Activated B cell treated with CpG ODN at 0.5 μM for 24 hours (primary cell): Measurements from ENCODE around the gene SDR42E2. TPM values are rescaled to one million over a fixed set of nuclear protein-coding genes. Genes with fewer than 3 reads are reported as not detected.
A peak's percentile ranks its signal among the peaks of the same experiment; 100 is the strongest.

Experiments
- ATAC-seq: fragments of 200-7000 bp; cut with Tn5 transposase; one replicate; pipeline ENCODE4 v1.10.0; 2021; ENCODE audit warnings: low read depth, mild to moderate bottlenecking, moderate library complexity
- CTCF ChIA-PET: fragments of 350-600 bp; sonication (Branson Sonifier 250); formaldehyde crosslinking; loops from one replicate; lab custom pipeline; 2021; ENCODE audit warnings: antibody characterized with exemption; lab: Charles Lee
- POLR2A ChIA-PET: fragments of 350-600 bp; sonication (Branson Sonifier 250); formaldehyde crosslinking; loops from one replicate; lab custom pipeline; 2021; ENCODE audit warnings: antibody characterized with exemption; lab: Charles Lee
- DNase-seq: peaks from one replicate; pipeline ENCODE4 v3.0.0; 2022
- H3K27ac Mint-ChIP-seq: one replicate; pipeline ENCODE4 v1.8.0; 2020; ENCODE audit warnings: mixed read lengths
- H3K27me3 Mint-ChIP-seq: one replicate; pipeline ENCODE4 v1.8.0; 2021; ENCODE audit warnings: mixed read lengths
- H3K36me3 Mint-ChIP-seq: one replicate; pipeline ENCODE4 v1.8.0; 2021; ENCODE audit warnings: low read depth, mixed read lengths
- H3K4me1 Mint-ChIP-seq: one replicate; pipeline ENCODE4 v1.8.0; 2021; ENCODE audit warnings: mixed read lengths
- H3K4me3 Mint-ChIP-seq: one replicate; pipeline ENCODE4 v1.8.0; 2020; ENCODE audit warnings: mild to moderate bottlenecking, mixed read lengths
- H3K9me3 Mint-ChIP-seq: one replicate; pipeline ENCODE4 v1.8.0; 2020; ENCODE audit warnings: mixed read lengths
- CTCF ChIP-seq: fragments of 200-600 bp; IDR thresholded peaks from one replicate; pipeline ENCODE4 v1.8.0; 2022; ENCODE audit warnings: antibody characterized with exemption, mild to moderate bottlenecking
- intact Hi-C: fragments of 100-400 bp; cut with micrococcal nuclease; formaldehyde crosslinking; loops from one replicate; pipeline ENCODE4 v1.15.1; 2024
- total RNA-seq: library from RNA; stranded (reverse); gene quantifications from 2 replicates; pipeline ENCODE4 v1.2.3, GENCODE V29; 2022

SDR42E2 gene
- total RNA-seq, 1 donor from 2014 or later, result 0.18 TPM

- H3K27ac Mint-ChIP-seq, result peak overlapping the region; percentile 77
- no peaks in the 10 kb centered on the region for H3K27me3 Mint-ChIP-seq
- H3K36me3 Mint-ChIP-seq, result peaks cover 2% of the 10 kb centered on the region
- DNase-seq (no peak), ATAC-seq (no peak)
- ChIA-PET POLR2A (interaction anchor here (0.7 to 7.1 kb wide), 5 partner anchors 12 to 252 kb away, joined by 5 to 154 read pairs (median 8); partner anchors contain the start of genes MOSMO, POLR3E and UQCRC2), CTCF (interaction anchor here (1.0 to 3.7 kb wide), 8 partner anchors 10 to 95 kb away, joined by 3 to 24 read pairs (median 8); no protein-coding TSS in a partner anchor)
- H3K4me1 Mint-ChIP-seq, result peaks cover 32% of the 10 kb centered on the region
- peak overlapping the region; percentile 89 for H3K4me3 Mint-ChIP-seq
- intact Hi-C loops, result loop anchor here (1.0 to 5.0 kb wide), 6 partner anchors 9 to 167 kb away; partner anchors contain the start of genes CDR2 and POLR3E
- TF ChIP-seq CTCF, result no peak
- no peaks in the 10 kb centered on the region for H3K9me3 Mint-ChIP-seq
These were observed 43.3 kb downstream of the SDR42E2 start for GRCh38 chr16:22205577-22206012.

GRCh38 chr16:22206013-22206841, 43.9 kb downstream of the SDR42E2 start, which contains the start of gene EEF2K:
EEF2K (plus strand) TSS chr16:22206278; CDS start chr16:22225730, 19,452 bp downstream.
- CTCF ChIA-PET, result interaction anchor here (1.0 to 3.7 kb wide), 10 partner anchors 11 to 255 kb away, joined by 3 to 24 read pairs (median 6); no protein-coding TSS in a partner anchor
- Mint-ChIP-seq H3K27me3 (no peaks in the 10 kb centered on the region), H3K36me3 (peaks cover 7% of the 10 kb centered on the region), H3K4me3 (peak within 1 kb of the TSS; percentile 89), H3K27ac (peak within 1 kb of the TSS; percentile 77), H3K4me1 (peaks cover 38% of the 10 kb centered on the region), H3K9me3 (no peaks in the 10 kb centered on the region)
- intact Hi-C loops, result loop anchor here (1.0 to 5.0 kb wide), 6 partner anchors 10 to 166 kb away; partner anchors contain the start of genes CDR2 and POLR3E
- DNase-seq (peak; percentile 75), ATAC-seq (peak; percentile 80)
- peak; percentile 39 for TF ChIP-seq CTCF
- POLR2A ChIA-PET, result interaction anchor here (0.6 to 7.1 kb wide), 7 partner anchors 10 to 252 kb away, joined by 3 to 154 read pairs (median 8); partner anchors contain the start of genes MOSMO, POLR3E and UQCRC2

- ATAC-seq, result peak; percentile 65
- H3K9me3 Mint-ChIP-seq, result no peaks in the 10 kb centered on the region
- H3K4me3 Mint-ChIP-seq, result peak overlapping the region; percentile 89
- intact Hi-C loops, result loop anchor here (1.0 to 5.0 kb wide), 6 partner anchors 11 to 165 kb away; partner anchors contain the start of genes CDR2 and POLR3E
- ChIA-PET POLR2A (interaction anchor here (1.3 to 7.1 kb wide), 5 partner anchors 9 to 199 kb away, joined by 8 to 154 read pairs (median 14); partner anchors contain the start of genes MOSMO and POLR3E), CTCF (interaction anchor here (0.9 to 3.7 kb wide), 9 partner anchors 12 to 256 kb away, joined by 3 to 24 read pairs (median 7); partner anchors contain the start of gene POLR3E)
- peak; percentile 76 for DNase-seq
- H3K27me3 Mint-ChIP-seq, result no peaks in the 10 kb centered on the region
- no peak for TF ChIP-seq CTCF
- H3K4me1 Mint-ChIP-seq, result peaks cover 38% of the 10 kb centered on the region
- peak overlapping the region; percentile 74 for H3K27ac Mint-ChIP-seq
- H3K36me3 Mint-ChIP-seq, result peaks cover 7% of the 10 kb centered on the region
These were observed 44.8 kb downstream of the SDR42E2 start for GRCh38 chr16:22206842-22207714.

DNA sequence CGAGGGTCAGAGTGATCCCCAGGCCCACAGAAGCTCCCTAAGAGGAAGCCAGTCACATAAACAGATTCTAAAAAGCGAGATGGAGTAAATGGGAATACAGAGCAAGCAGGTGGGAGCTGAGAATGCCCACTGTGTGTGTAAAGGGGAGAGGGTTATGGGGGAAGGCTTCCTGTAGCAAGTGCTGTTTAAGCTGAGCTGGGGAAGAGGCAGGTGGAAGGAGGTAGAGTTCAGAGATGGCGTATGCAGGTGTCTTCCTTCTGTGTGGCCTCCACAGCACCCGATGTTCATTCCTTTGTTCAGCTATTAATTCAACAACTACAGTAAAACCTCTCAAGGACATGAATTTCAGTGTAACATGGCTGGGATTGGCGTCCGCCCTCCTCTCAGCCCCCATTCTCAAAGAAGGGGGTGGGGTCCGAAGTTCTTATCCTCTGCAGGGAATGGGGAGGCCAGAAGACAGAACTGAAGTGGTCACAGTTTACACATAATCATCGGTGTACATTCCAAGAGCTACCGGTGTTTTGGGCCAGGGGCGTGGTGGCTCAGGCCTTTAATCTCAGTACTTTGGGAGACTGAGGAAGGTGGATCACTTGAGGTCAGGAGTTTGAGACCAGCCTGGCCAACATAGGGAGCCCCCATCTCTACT, 45.5 kb downstream of the SDR42E2 start:
- DNase-seq, result no peak
- Mint-ChIP-seq H3K27me3 (no peaks in the 10 kb centered on the region), H3K36me3 (peaks cover 11% of the 10 kb centered on the region), H3K9me3 (no peaks in the 10 kb centered on the region), H3K27ac (peak overlapping the region; percentile 74), H3K4me1 (peaks cover 38% of the 10 kb centered on the region), H3K4me3 (peak overlapping the region; percentile 89)
- ChIA-PET CTCF (interaction anchor here (0.6 to 3.7 kb wide), 5 partner anchors 18 to 130 kb away, joined by 3 to 24 read pairs (median 4); partner anchors contain the start of gene POLR3E), POLR2A (interaction anchor here (1.3 to 7.1 kb wide), 4 partner anchors 9 to 90 kb away, joined by 8 to 154 read pairs (median 14); partner anchors contain the start of gene POLR3E)
- no peak for ATAC-seq
- intact Hi-C loops, result loop anchor here (2.0 to 5.0 kb wide), 2 partner anchors 13 to 164 kb away; partner anchors contain the start of gene CDR2
- no peak for TF ChIP-seq CTCF
